GM21576 (cell line): Measurements from ENCODE around the gene ARHGEF5.
"Not testable (repeated sequence)": the region's sequence is repeated elsewhere in the genome, so short reads cannot be mapped to it uniquely, and the experiment has no call there.

ENCODE experiments used
- ATAC-seq: cut with Tn5 transposase; IDR thresholded peaks from one replicate; pipeline ENCODE4 v1.9.1; 2021; ENCODE audit warnings: mild to moderate bottlenecking, moderate library complexity; ENCODE audit not compliant: unreplicated experiment

The ARHGEF5 gene

GRCh38 chr7:144355176-144355822 lies at the start of gene ARHGEF5:
TSS of gene ARHGEF5 (plus strand) at chr7:144355402. CDS start at chr7:144362670, 7,268 bp downstream.
- ATAC-seq: peak; percentile 71

GRCh38 chr7:144309702-144310101 lies 45.5 kb upstream of the ARHGEF5 start:
- not testable (repeated sequence) for ATAC-seq

- ATAC-seq: not testable (repeated sequence)
Measured at GRCh38 chr7:144311218-144311617, 44.0 kb upstream of the ARHGEF5 start.

GRCh38 chr7:144311872-144312469 lies 43.2 kb upstream of the ARHGEF5 start, which contains the start of gene OR2A1:
TSS of gene OR2A1 (plus strand) at chr7:144312419. CDS start at chr7:144318125, 5,706 bp downstream.
- not testable (repeated sequence) for ATAC-seq

- not testable (repeated sequence) for ATAC-seq
Measured at GRCh38 chr7:144317537-144317936, 37.7 kb upstream of the ARHGEF5 start.

GRCh38 chr7:144319547-144319946 lies 35.7 kb upstream of the ARHGEF5 start:
- not testable (repeated sequence) for ATAC-seq

- not testable (repeated sequence) for ATAC-seq
Measured at GRCh38 chr7:144321677-144322206, 33.5 kb upstream of the ARHGEF5 start.

- ATAC-seq: not testable (repeated sequence)
Measured at GRCh38 chr7:144323359-144323758, 31.8 kb upstream of the ARHGEF5 start.

- ATAC-seq: not testable (repeated sequence)
Measured at GRCh38 chr7:144325868-144326267, 29.3 kb upstream of the ARHGEF5 start.

- ATAC-seq: not testable (repeated sequence)
Measured at GRCh38 chr7:144330044-144330443, 25.2 kb upstream of the ARHGEF5 start.

GRCh38 chr7:144331221-144331995 lies 23.8 kb upstream of the ARHGEF5 start:
- ATAC-seq: not testable (repeated sequence)

GRCh38 chr7:144331996-144332288 lies 23.3 kb upstream of the ARHGEF5 start:
- ATAC-seq: not testable (repeated sequence)

GRCh38 chr7:144348625-144349024 lies 6.6 kb upstream of the ARHGEF5 start:
- ATAC-seq: peak; percentile 38

GRCh38 chr7:144351667-144352066 lies 3.5 kb upstream of the ARHGEF5 start:
- ATAC-seq: not testable (repeated sequence)

GRCh38 chr7:144356185-144356584 lies 983 bp downstream of the ARHGEF5 start:
- not testable (repeated sequence) for ATAC-seq

GRCh38 chr7:144356860-144357259 lies 1.7 kb downstream of the ARHGEF5 start:
- ATAC-seq: not testable (repeated sequence)

- ATAC-seq: not testable (repeated sequence)
Measured at GRCh38 chr7:144362061-144362460, 6.9 kb downstream of the ARHGEF5 start.

GRCh38 chr7:144365523-144365922 lies 10.3 kb downstream of the ARHGEF5 start:
- ATAC-seq: not testable (repeated sequence)

GRCh38 chr7:144367250-144367649 lies 12.0 kb downstream of the ARHGEF5 start:
- not testable (repeated sequence) for ATAC-seq

- not testable (repeated sequence) for ATAC-seq
Measured at GRCh38 chr7:144369221-144369620, 14.0 kb downstream of the ARHGEF5 start.

- ATAC-seq: no peak
Measured at GRCh38 chr7:144378651-144379050, 23.4 kb downstream of the ARHGEF5 start.
